SK-N-SH treated with all-trans-retinoic acid at 6 μM for 48 hours (cell line): Measurements from ENCODE around the gene JARID2.

Experiments used
- ISL1 ChIP-seq: fragments of 250-450 bp; sonication (Bioruptor Pico); IDR thresholded peaks from 2 replicates; pipeline ENCODE4 v2.1.2; 2022; ENCODE audit warnings: mild to moderate bottlenecking, moderate library complexity
- ZFP30 ChIP-seq: fragments of 450-650 bp; formaldehyde crosslinking; IDR thresholded peaks from 2 replicates; pipeline ENCODE4 v1.5.0; 2022; ENCODE audit warnings: mild to moderate bottlenecking, moderate library complexity
- ZNF70 ChIP-seq: fragments of 450-650 bp; formaldehyde crosslinking; IDR thresholded peaks from 2 replicates; pipeline ENCODE4 v1.5.0; 2020; ENCODE audit warnings: mild to moderate bottlenecking, moderate library complexity

DNA sequence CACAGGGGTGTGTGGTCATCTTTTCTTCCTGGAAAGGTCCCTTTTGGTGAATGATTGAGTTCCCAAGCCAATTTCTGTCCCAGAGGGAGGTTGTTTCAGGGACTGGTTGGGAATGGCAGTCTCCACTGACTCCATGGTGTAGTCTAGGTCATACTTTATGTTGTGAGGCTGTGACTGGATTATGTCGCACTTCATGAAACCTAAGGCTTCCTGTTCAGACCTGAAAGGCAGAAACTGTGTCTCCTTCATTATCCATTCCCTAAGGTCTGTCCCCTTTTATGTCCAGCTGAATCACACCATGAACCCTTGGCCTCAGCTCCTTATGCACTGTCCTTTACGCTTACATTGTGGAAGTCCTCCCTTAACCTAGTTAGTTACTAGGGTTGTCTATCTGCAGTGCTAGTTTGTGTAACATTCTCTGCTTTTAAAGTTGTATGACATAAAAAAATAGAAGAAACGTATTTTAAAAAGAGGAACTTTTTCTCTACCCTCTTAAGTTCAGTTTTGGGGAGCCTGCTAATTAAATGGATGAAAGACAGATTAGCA is 191.3 kb downstream of the JARID2 start:
- TF ChIP-seq ZNF70 (CRISPR knock-in tag) (no peak), ZFP30 (CRISPR knock-in tag) (no peak), ISL1 (CRISPR knock-in tag) (no peak)
